ENCODE measurements around the gene EP300. TPM values are rescaled to one million over a fixed set of nuclear protein-coding genes. Genes with fewer than 3 reads are reported as not detected.

The EP300 gene
- total RNA-seq, 5 donors from 2014 or later (not counting 1 experiment from before 2014, with no cell fraction given): 97.6 to 161 (median 101) TPM

DNA sequence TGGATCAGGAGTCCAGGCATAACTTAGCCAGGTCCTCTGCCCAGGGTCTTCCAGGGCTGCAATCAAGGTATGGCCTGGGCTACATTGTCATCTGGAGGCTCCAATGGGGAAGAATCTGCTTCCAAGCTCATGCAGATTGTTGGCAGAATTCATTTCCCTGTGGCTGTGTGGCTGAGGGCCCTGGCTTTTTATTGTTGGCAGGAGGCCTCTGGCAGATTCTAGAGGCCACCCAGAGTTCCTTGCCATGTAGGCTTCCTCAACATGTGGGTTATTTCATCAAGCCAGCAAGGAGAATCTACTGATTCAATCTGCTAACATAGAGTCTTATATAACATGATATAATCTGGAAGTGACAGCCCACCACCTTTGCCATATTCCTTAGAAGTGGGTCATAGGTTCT, 16.4 kb upstream of the EP300 start:
- H3K27me3 Mint-ChIP-seq: no peaks in the 10 kb centered on the region
- Histone ChIP-seq H3K4me3 (ENCODE audit: control insufficient read depth in 1 of 2, extremely low read depth in 1 of 2, low read length in 1 of 2) (no peak overlapping the region), H3K36me3 (ENCODE audit: control insufficient read depth in 2 of 2, extremely low read depth in 1 of 2, insufficient read depth in 1 of 2, low read length in 1 of 2) (no peaks in the 10 kb centered on the region), H3K9me3 (no peaks in the 10 kb centered on the region), H3K27ac (ENCODE audit: low read length) (no peak overlapping the region), H3K27me3 (replicated peaks in 1 of 2; ENCODE audit: control insufficient read depth in 2 of 2, extremely low read depth in 1 of 2, insufficient read depth in 2 of 2, low read length in 1 of 2) (peaks cover 0 to 10% of the 10 kb centered on the region in 2 experiments), H3K4me1 (ENCODE audit: control insufficient read depth in 1 of 2, extremely low read depth in 1 of 2, insufficient read depth in 2 of 2, low read length in 2 of 2) (no peaks in the 10 kb centered on the region)
- H3K4me3 Mint-ChIP-seq: no peak overlapping the region
- H3K27ac Mint-ChIP-seq: no peak overlapping the region
- ATAC-seq (replicated peaks in 1 of 4) (no peak), DNase-seq (no peak)
- CTCF ChIA-PET: no interaction called here
- no peaks in the 10 kb centered on the region for H3K36me3 Mint-ChIP-seq
- H3K4me1 Mint-ChIP-seq: peaks cover 0 to 5% (median 0%) of the 10 kb centered on the region in 3 donors
- POLR2A ChIA-PET: no interaction called here
- H3K9me3 Mint-ChIP-seq: no peaks in the 10 kb centered on the region

DNA sequence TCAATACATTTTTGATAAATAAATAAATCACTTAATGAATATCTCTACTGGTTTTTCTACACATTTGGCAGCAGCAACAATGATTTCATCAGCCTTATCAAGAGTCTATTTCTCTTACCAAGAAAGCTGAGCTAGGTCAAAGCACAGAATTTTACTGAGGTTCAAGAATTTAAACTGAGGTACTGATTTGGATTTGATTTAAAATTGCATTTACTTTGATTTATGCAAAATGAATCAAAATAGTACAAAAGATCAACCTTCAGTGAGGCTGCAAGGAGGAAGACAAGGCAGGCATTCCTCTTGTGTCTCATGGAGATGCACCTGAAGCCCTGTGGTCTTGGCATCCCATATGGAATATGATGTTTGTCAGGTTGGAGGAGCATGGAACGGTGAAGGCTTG, 15.5 kb upstream of the EP300 start:
- 88% methylated on average over 1 of the region's 1 CpG for WGBS (ENCODE audit: insufficient coverage)
- H3K27ac ChIP-seq (ENCODE audit: low read length): no peak overlapping the region
- H3K4me3 ChIP-seq (ENCODE audit: control insufficient read depth in 1 of 2, extremely low read depth in 1 of 2, low read length in 1 of 2): no peak overlapping the region
- no peak for ATAC-seq (replicated peaks in 1 of 4)
- H3K4me1 ChIP-seq (ENCODE audit: control insufficient read depth in 1 of 2, extremely low read depth in 1 of 2, insufficient read depth in 2 of 2, low read length in 2 of 2): no peaks in the 10 kb centered on the region
- no peaks in the 10 kb centered on the region for H3K36me3 ChIP-seq (ENCODE audit: control insufficient read depth in 2 of 2, extremely low read depth in 1 of 2, insufficient read depth in 1 of 2, low read length in 1 of 2)
- no peak overlapping the region for H3K4me3 Mint-ChIP-seq
- POLR2A ChIA-PET: interaction anchor here in 1 of 2 donors (0.7 kb wide), 1 partner anchor 72 kb away, joined by 4 read pairs; no protein-coding TSS in a partner anchor
- H3K9me3 ChIP-seq: no peaks in the 10 kb centered on the region
- H3K36me3 Mint-ChIP-seq: no peaks in the 10 kb centered on the region
- H3K27me3 ChIP-seq (replicated peaks in 1 of 2; ENCODE audit: control insufficient read depth in 2 of 2, extremely low read depth in 1 of 2, insufficient read depth in 2 of 2, low read length in 1 of 2): peaks cover 0 to 10% of the 10 kb centered on the region in 2 experiments
- CTCF ChIA-PET: no interaction called here
- no peaks in the 10 kb centered on the region for H3K9me3 Mint-ChIP-seq
- no peak for DNase-seq
- peaks cover 0 to 5% (median 0%) of the 10 kb centered on the region in 3 donors for H3K4me1 Mint-ChIP-seq
- no peaks in the 10 kb centered on the region for H3K27me3 Mint-ChIP-seq
- no peak overlapping the region for H3K27ac Mint-ChIP-seq

DNA sequence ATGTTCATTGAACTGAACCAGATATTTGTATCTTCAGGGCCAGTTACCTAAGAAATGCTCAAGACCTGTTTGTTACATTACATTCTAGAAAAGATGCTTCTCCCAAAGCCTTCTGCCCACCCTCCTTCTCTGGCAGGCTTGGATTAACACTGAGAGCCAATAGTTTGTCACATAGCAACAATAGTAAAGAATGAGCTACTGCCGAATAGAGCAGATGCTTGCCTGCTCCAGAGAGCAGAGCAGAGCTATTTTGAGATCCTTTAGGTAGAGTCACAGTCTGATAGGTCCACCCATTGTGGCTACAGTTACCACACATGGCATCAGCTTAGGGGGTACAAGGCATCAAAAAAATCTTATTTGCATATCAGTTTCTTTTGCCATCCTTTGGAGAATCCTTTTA, 13.5 kb upstream of the EP300 start:
- peaks cover 0 to 5% (median 0%) of the 10 kb centered on the region in 3 donors for H3K4me1 Mint-ChIP-seq
- H3K27ac Mint-ChIP-seq: no peak overlapping the region
- Histone ChIP-seq H3K4me3 (ENCODE audit: control insufficient read depth in 1 of 2, extremely low read depth in 1 of 2, low read length in 1 of 2) (no peak overlapping the region), H3K36me3 (ENCODE audit: control insufficient read depth in 2 of 2, extremely low read depth in 1 of 2, insufficient read depth in 1 of 2, low read length in 1 of 2) (no peaks in the 10 kb centered on the region), H3K4me1 (ENCODE audit: control insufficient read depth in 1 of 2, extremely low read depth in 1 of 2, insufficient read depth in 2 of 2, low read length in 2 of 2) (no peaks in the 10 kb centered on the region), H3K27ac (ENCODE audit: low read length) (no peak overlapping the region), H3K27me3 (replicated peaks in 1 of 2; ENCODE audit: control insufficient read depth in 2 of 2, extremely low read depth in 1 of 2, insufficient read depth in 2 of 2, low read length in 1 of 2) (peaks cover 0 to 10% of the 10 kb centered on the region in 2 experiments), H3K9me3 (no peaks in the 10 kb centered on the region)
- DNase-seq (no peak), ATAC-seq (replicated peaks in 1 of 4) (no peak)
- H3K36me3 Mint-ChIP-seq: no peaks in the 10 kb centered on the region
- WGBS (ENCODE audit: insufficient coverage): 80% methylated on average over 1 of the region's 1 CpG
- no peaks in the 10 kb centered on the region for H3K27me3 Mint-ChIP-seq
- no peak overlapping the region for H3K4me3 Mint-ChIP-seq
- ChIA-PET CTCF (no interaction called here), POLR2A (no interaction called here)
- no peaks in the 10 kb centered on the region for H3K9me3 Mint-ChIP-seq

DNA sequence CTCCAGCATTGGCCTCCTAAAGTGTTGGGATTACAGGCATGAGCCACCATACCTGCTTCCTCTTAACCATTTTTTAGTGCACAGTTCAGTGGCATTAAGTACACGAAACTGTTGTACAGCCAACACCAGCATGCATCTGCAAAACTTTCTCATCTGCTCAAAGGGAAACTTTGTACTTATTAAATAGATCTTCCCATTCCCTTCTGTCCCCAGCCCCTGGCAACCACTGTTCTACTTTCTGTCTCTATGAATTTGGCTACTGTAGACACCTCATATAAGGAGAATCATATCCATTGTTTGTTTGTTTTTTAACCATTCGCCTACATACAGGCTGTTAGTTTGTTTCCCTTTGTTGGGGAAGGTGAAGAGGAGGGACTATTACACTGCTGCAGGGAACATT, 6.5 kb upstream of the EP300 start:
- H3K4me1 Mint-ChIP-seq: peaks cover 4 to 6% (median 5%) of the 10 kb centered on the region in 3 donors
- no peak overlapping the region for H3K27ac ChIP-seq (ENCODE audit: low read length)
- no peaks in the 10 kb centered on the region for H3K27me3 ChIP-seq (replicated peaks in 1 of 2; ENCODE audit: control insufficient read depth in 2 of 2, extremely low read depth in 1 of 2, insufficient read depth in 2 of 2, low read length in 1 of 2)
- WGBS (ENCODE audit: insufficient coverage): no CpG with 5 or more reads among the region's 2 CpGs
- H3K4me1 ChIP-seq (ENCODE audit: control insufficient read depth in 1 of 2, extremely low read depth in 1 of 2, insufficient read depth in 2 of 2, low read length in 2 of 2): peaks cover 2 to 6% of the 10 kb centered on the region in 2 experiments
- H3K9me3 Mint-ChIP-seq: no peaks in the 10 kb centered on the region
- no peak for DNase-seq
- no peaks in the 10 kb centered on the region for H3K9me3 ChIP-seq
- H3K36me3 Mint-ChIP-seq: no peaks in the 10 kb centered on the region
- ATAC-seq (replicated peaks in 1 of 4): no peak
- no peak overlapping the region for H3K4me3 Mint-ChIP-seq
- H3K27ac Mint-ChIP-seq: no peak overlapping the region
- POLR2A ChIA-PET: no interaction called here
- H3K36me3 ChIP-seq (ENCODE audit: control insufficient read depth in 2 of 2, extremely low read depth in 1 of 2, insufficient read depth in 1 of 2, low read length in 1 of 2): no peaks in the 10 kb centered on the region
- no peak overlapping the region for H3K4me3 ChIP-seq (ENCODE audit: control insufficient read depth in 1 of 2, extremely low read depth in 1 of 2, low read length in 1 of 2)
- H3K27me3 Mint-ChIP-seq: no peaks in the 10 kb centered on the region
- CTCF ChIA-PET: no interaction called here

DNA sequence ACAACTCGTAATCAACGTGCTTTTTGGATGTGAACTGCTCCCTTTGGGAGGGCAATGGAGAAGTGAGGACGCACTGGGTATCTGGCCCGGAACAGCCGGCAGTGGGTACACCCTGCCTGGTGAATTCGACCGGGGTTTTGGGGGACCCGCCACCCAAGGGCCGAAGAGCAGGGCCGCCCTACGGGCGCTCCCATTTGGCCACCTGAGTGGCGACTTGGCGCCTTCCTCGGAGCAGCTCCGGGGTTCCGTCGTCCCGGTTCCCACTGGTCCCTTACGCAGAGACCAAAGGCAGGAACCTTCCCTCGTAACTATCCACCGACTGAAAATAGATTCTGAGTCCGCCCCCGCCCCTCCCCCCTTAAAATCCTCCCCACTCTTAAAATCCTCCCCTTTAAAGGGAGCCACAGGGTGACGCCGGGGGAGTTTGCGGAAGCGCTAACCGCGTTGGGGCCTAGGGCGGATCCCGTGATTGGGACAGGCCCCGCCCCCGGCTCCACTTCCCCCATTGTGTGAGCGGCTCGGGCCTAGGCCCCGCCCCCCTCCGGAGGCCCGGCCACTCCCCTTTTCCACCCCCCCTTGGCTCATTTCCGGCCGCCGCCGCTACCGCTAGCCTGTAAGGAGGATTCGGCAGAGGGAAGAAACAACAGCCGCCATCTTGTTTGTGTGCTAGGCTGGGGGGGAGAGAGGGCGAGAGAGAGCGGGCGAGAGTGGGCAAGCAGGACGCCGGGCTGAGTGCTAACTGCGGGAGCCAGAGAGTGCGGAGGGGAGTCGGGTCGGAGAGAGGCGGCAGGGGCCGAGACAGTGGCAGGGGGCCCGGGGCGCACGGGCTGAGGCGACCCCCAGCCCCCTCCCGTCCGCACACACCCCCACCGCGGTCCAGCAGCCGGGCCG, 1.0 kb upstream of the EP300 start:
- WGBS (ENCODE audit: insufficient coverage): 1% methylated on average over 42 of the region's 67 CpGs
- Mint-ChIP-seq H3K4me3 (peak overlapping the region; percentile 98 to 99 (median 99)), H3K27me3 (no peaks in the 10 kb centered on the region), H3K36me3 (peaks cover 4% of the 10 kb centered on the region), H3K9me3 (no peaks in the 10 kb centered on the region), H3K4me1 (peaks cover 31 to 36% (median 31%) of the 10 kb centered on the region in 3 donors), H3K27ac (peak overlapping the region; percentile 99 to 100)
- DNase-seq: peak; percentile 98 to 100 (median 99)
- H3K4me1 ChIP-seq (ENCODE audit: control insufficient read depth in 1 of 2, extremely low read depth in 1 of 2, insufficient read depth in 2 of 2, low read length in 2 of 2): peaks cover 17% of the 10 kb centered on the region in 2 experiments
- ChIA-PET CTCF (no interaction called here), POLR2A (no interaction called here)
- ATAC-seq (replicated peaks in 1 of 4): peak; percentile 84 to 90 (median 87)
- no peaks in the 10 kb centered on the region for H3K27me3 ChIP-seq (replicated peaks in 1 of 2; ENCODE audit: control insufficient read depth in 2 of 2, extremely low read depth in 1 of 2, insufficient read depth in 2 of 2, low read length in 1 of 2)
- H3K9me3 ChIP-seq: no peaks in the 10 kb centered on the region
- no peaks in the 10 kb centered on the region for H3K36me3 ChIP-seq (ENCODE audit: control insufficient read depth in 2 of 2, extremely low read depth in 1 of 2, insufficient read depth in 1 of 2, low read length in 1 of 2)
- peak overlapping the region; percentile 96 for H3K27ac ChIP-seq (ENCODE audit: low read length)
- H3K4me3 ChIP-seq (ENCODE audit: control insufficient read depth in 1 of 2, extremely low read depth in 1 of 2, low read length in 1 of 2): peak overlapping the region; percentile 63 to 96

DNA sequence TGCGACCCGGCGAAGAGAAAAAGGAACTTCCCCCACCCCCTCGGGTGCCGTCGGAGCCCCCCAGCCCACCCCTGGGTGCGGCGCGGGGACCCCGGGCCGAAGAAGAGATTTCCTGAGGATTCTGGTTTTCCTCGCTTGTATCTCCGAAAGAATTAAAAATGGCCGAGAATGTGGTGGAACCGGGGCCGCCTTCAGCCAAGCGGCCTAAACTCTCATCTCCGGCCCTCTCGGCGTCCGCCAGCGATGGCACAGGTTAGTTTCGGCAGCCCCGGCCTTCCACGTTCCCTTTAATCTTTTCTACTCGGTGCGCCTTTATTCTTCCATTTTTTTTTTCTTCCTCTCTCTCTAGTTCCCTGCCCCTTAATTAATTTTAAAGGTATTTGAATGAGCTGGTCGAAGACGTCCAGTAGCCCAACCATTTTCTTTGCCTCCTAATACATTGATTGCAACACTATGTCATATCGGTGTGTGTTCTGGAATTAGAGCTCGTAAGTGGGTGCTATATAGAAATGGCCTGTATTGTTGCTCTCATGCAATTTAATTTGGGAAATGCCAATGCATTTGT, 537 bp downstream of the EP300 start:
- H3K27me3 ChIP-seq (replicated peaks in 1 of 2; ENCODE audit: control insufficient read depth in 2 of 2, extremely low read depth in 1 of 2, insufficient read depth in 2 of 2, low read length in 1 of 2): no peaks in the 10 kb centered on the region
- POLR2A ChIA-PET: interaction anchor here (0.5 to 2.1 kb wide), 7 partner anchors 39 to 383 kb away, joined by 3 to 21 read pairs (median 4); partner anchors contain the start of genes RBX1 (in 1 of the 2) and ZC3H7B (in 1 of the 2)
- 0% methylated on average over 13 of the region's 31 CpGs for WGBS (ENCODE audit: insufficient coverage)
- Mint-ChIP-seq H3K27me3 (no peaks in the 10 kb centered on the region), H3K4me3 (peak overlapping the region; percentile 95 to 99 (median 98)), H3K36me3 (peaks cover 9% of the 10 kb centered on the region), H3K9me3 (no peaks in the 10 kb centered on the region), H3K4me1 (peaks cover 44 to 49% (median 44%) of the 10 kb centered on the region in 3 donors), H3K27ac (peak overlapping the region; percentile 95 to 96)
- DNase-seq: peak in 11 of 35 experiments; percentile 1 to 41 (median 10)
- H3K9me3 ChIP-seq: no peaks in the 10 kb centered on the region
- H3K27ac ChIP-seq (ENCODE audit: low read length): peak overlapping the region; percentile 76
- no peak for ATAC-seq (replicated peaks in 1 of 4)
- no peaks in the 10 kb centered on the region for H3K36me3 ChIP-seq (ENCODE audit: control insufficient read depth in 2 of 2, extremely low read depth in 1 of 2, insufficient read depth in 1 of 2, low read length in 1 of 2)
- H3K4me1 ChIP-seq (ENCODE audit: control insufficient read depth in 1 of 2, extremely low read depth in 1 of 2, insufficient read depth in 2 of 2, low read length in 2 of 2): peaks cover 24% of the 10 kb centered on the region in 2 experiments
- H3K4me3 ChIP-seq (ENCODE audit: control insufficient read depth in 1 of 2, extremely low read depth in 1 of 2, low read length in 1 of 2): peak overlapping the region; percentile 81 to 88
- CTCF ChIA-PET: interaction anchor here (0.6 to 2.9 kb wide), 7 partner anchors 13 to 574 kb away, joined by 3 to 24 read pairs (median 4); no protein-coding TSS in a partner anchor

All from T-cell (primary cell).